ENCODE data around the gene PACSIN2. TPM values are rescaled to one million over a fixed set of nuclear protein-coding genes. Genes with fewer than 3 reads are reported as not detected.

PACSIN2 gene
- total and polyA plus RNA-seq, 8 donors, result 45.1 to 109 (median 95.4) TPM

DNA sequence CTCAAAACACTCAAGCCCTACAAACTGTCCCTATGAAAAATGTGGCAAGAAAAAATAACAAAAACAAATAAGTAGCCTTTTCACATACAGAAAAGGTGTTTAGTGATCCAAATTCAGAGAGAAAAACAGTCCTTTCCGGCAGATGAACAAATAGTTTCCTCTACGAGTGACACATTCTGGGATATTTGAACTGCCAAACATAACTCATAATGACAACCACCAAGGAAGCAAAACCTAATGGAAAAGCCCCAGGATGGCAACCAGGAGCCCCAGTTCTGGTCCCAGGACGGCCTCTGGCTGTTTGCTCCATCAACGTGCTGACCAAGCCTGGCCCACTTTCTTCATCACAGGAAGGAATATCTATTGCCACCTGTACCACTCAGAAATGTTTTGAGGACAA is 6.0 kb downstream of the PACSIN2 start:
- no peaks in the 10 kb centered on the region for H3K36me3 ChIP-seq

DNA sequence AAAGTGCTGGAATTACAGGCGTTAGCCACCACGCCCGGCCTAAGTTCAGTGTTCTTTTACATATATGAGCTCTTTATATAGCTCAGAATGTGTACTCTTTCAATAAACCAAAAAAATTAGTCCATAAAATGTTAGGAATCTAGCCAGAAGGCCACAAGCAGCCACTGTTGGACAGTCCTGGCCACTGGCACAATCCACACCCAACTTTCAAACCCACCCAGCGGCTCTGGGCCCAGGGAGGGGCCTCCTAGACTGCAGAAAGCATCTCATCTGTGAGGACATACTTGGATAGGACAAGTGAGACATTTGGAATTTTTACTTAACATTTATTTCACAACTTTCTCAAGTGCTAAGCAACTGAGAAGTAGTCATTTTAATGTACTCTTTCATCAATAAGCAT is 6.4 kb downstream of the PACSIN2 start:
- Histone ChIP-seq H3K27me3 (no peaks in the 10 kb centered on the region), H3K36me3 (no peaks in the 10 kb centered on the region), H3K4me1 (peaks cover 65 to 91% (median 71%) of the 10 kb centered on the region in 3 donors), H3K4me3 (no peak overlapping the region), H3K27ac (peak overlapping the region in 3 of 4 donors; percentile 23 to 76 (median 39)), H3K9me3 (no peaks in the 10 kb centered on the region)
- DNase-seq (no peak), ATAC-seq (no peak), FAIRE-seq (no peak)
- no peak for TF ChIP-seq CTCF (IDR thresholded peaks at IDR 0.05)
- intact Hi-C loops (cut with DNase I), result no loop called here
- WGBS, 2 donors, result 86 to 90% methylated on average over 4 of the region's 4 CpGs

More for the DNA sequence above, 6.0 kb downstream of the PACSIN2 start:
- Histone ChIP-seq H3K4me3 (no peak overlapping the region), H3K27ac (peak overlapping the region in 3 of 4 donors; percentile 23 to 76 (median 39)), H3K27me3 (no peaks in the 10 kb centered on the region), H3K4me1 (peaks cover 63 to 87% (median 68%) of the 10 kb centered on the region in 3 donors), H3K9me3 (no peaks in the 10 kb centered on the region)
- no peak for TF ChIP-seq CTCF (IDR thresholded peaks at IDR 0.05)
- ATAC-seq, result no peak
- intact Hi-C loops (cut with DNase I), result no loop called here
- whole genome bisulfite sequencing, 2 donors, result 33 to 41% methylated on average over 4 of the region's 4 CpGs
- no peak for FAIRE-seq
- DNase-seq, result no peak

- intact Hi-C loops (cut with DNase I), result no loop called here
- FAIRE-seq, result no peak
- Histone ChIP-seq H3K36me3 (no peaks in the 10 kb centered on the region), H3K4me3 (no peak overlapping the region), H3K27ac (peak overlapping the region; percentile 23 to 76 (median 45)), H3K4me1 (peaks cover 69 to 95% (median 70%) of the 10 kb centered on the region in 3 donors), H3K9me3 (no peaks in the 10 kb centered on the region), H3K27me3 (no peaks in the 10 kb centered on the region)
- WGBS, 2 donors, result 28 to 32% methylated on average over 5 of the region's 5 CpGs
- TF ChIP-seq CTCF (IDR thresholded peaks at IDR 0.05), result no peak
- ATAC-seq, result peak; percentile 81 to 89 (median 82)
- peak; percentile 69 to 93 (median 84) for DNase-seq
These were observed 7.3 kb downstream of the PACSIN2 start for GRCh38 chr22:43007519-43008102.

DNA sequence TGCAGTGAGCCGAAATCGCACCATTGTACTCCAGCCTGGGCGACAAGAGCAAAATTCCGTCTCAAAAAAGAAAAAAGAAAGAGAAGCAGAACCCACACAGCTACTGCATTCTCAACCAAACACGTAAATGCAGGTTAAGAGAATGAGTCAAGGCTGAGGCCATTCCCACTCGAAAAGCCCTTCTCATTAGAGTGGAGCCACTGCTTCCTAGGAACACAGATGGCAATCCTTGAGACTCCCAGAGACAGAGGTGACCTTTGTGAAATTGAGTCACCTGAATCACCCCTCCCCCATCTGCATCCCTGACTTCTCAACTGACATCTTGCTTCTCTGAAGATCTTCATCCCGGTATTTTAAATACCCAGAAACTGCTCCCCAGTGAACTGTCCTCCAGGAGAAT is 8.2 kb downstream of the PACSIN2 start:
- intact Hi-C loops (cut with DNase I), result no loop called here

More for the DNA sequence above, 8.2 kb downstream of the PACSIN2 start:
- FAIRE-seq (no peak), DNase-seq (no peak), ATAC-seq (no peak)
- no peaks in the 10 kb centered on the region for H3K27me3 ChIP-seq
- no peak overlapping the region for H3K4me3 ChIP-seq
- H3K36me3 ChIP-seq, result no peaks in the 10 kb centered on the region
- no peak for TF ChIP-seq CTCF (IDR thresholded peaks at IDR 0.05)
- H3K27ac ChIP-seq, result peak overlapping the region; percentile 23 to 76 (median 40)
- WGBS, 2 donors, result 80 to 82% methylated on average over 7 of the region's 7 CpGs
- no peaks in the 10 kb centered on the region for H3K9me3 ChIP-seq
- H3K4me1 ChIP-seq, result peaks cover 69 to 95% (median 77%) of the 10 kb centered on the region in 3 donors

Data from pancreas (tissue), 10 donors.